HEK293T (cell line): ENCODE measurements around the gene TXNDC8.

Source experiments
- CTCF ChIA-PET: fragments of 350-600 bp; formaldehyde crosslinking; extraction: SDS; loops from one replicate; lab custom pipeline; 2021; ENCODE audit warnings: antibody characterized with exemption, inconsistent platforms; lab: Yijun Ruan, JAX
- POLR2A ChIA-PET: fragments of 350-600 bp; formaldehyde crosslinking; extraction: SDS; loops from one replicate; lab custom pipeline; 2020; ENCODE audit warnings: antibody characterized with exemption, inconsistent platforms; lab: Yijun Ruan, JAX
- DNase-seq: peaks from one replicate; pipeline ENCODE4 v3.0.0; 2012; ENCODE audit warnings: mixed read lengths; ENCODE audit errors: extremely low spot score
- ARNT ChIP-seq: fragments of 450-650 bp; IDR thresholded peaks from 2 replicates; pipeline ENCODE4 v1.6.1; 2017; ENCODE audit warnings: mild to moderate bottlenecking
- BHLHE40 ChIP-seq: fragments of 450-650 bp; IDR thresholded peaks from 2 replicates; pipeline ENCODE4 v1.6.1; 2016; ENCODE audit warnings: mild to moderate bottlenecking, moderate library complexity, borderline replicate concordance
- CTBP1 ChIP-seq: fragments of 450-650 bp; IDR thresholded peaks from 2 replicates; pipeline ENCODE4 v1.6.1; 2016; ENCODE audit warnings: borderline replicate concordance
- ELF4 ChIP-seq: fragments of 450-650 bp; IDR thresholded peaks from 2 replicates; pipeline ENCODE4 v1.6.1; 2017; ENCODE audit warnings: antibody characterized with exemption
- FOXA1 ChIP-seq: fragments of 450-650 bp; IDR thresholded peaks from 2 replicates; pipeline ENCODE4 v1.6.1; 2016; ENCODE audit warnings: mild to moderate bottlenecking
- FOXK2 ChIP-seq: fragments of 450-650 bp; IDR thresholded peaks from 2 replicates; pipeline ENCODE4 v1.6.1; 2016; ENCODE audit warnings: mild to moderate bottlenecking
- FOXM1 ChIP-seq: fragments of 450-650 bp; IDR thresholded peaks from 2 replicates; pipeline ENCODE4 v1.6.1; 2017; ENCODE audit warnings: mild to moderate bottlenecking, borderline replicate concordance
- HDGF ChIP-seq: fragments of 450-650 bp; IDR thresholded peaks from 2 replicates; pipeline ENCODE4 v1.6.1; 2017; ENCODE audit warnings: antibody characterized with exemption, borderline replicate concordance
- L3MBTL2 ChIP-seq: fragments of 450-650 bp; conservative IDR thresholded peaks from 2 replicates; pipeline ENCODE4 v1.6.1; 2016; ENCODE audit warnings: mild to moderate bottlenecking
- LEF1 ChIP-seq: fragments of 450-650 bp; IDR thresholded peaks from 2 replicates; pipeline ENCODE4 v1.6.1; 2017; ENCODE audit warnings: mild to moderate bottlenecking, borderline replicate concordance
- NFRKB ChIP-seq: fragments of 450-650 bp; IDR thresholded peaks from 2 replicates; pipeline ENCODE4 v1.6.1; 2016; ENCODE audit warnings: mild to moderate bottlenecking, moderate library complexity
- PKNOX1 ChIP-seq: fragments of 450-650 bp; IDR thresholded peaks from 2 replicates; pipeline ENCODE4 v1.6.1; 2016
- SP1 ChIP-seq: fragments of 450-650 bp; IDR thresholded peaks from 2 replicates; pipeline ENCODE4 v1.6.1; 2017
- SUZ12 ChIP-seq: fragments of 450-650 bp; IDR thresholded peaks from 2 replicates; pipeline ENCODE4 v1.6.1; 2016; ENCODE audit warnings: mild to moderate bottlenecking
- TARDBP ChIP-seq: fragments of 450-650 bp; IDR thresholded peaks from 2 replicates; pipeline ENCODE4 v1.6.1; 2016
- ZNF384 ChIP-seq: fragments of 450-650 bp; IDR thresholded peaks from 2 replicates; pipeline ENCODE4 v1.6.1; 2016

The TXNDC8 gene

GRCh38 chr9:110330484-110331105 is 7.1 kb downstream of the TXNDC8 start:
- ChIA-PET CTCF (no interaction called here), POLR2A (no interaction called here)
- no peak for DNase-seq
- TF ChIP-seq CTBP1 (no peak), NFRKB (no peak), FOXK2 (no peak), ARNT (no peak), L3MBTL2 (no peak), ZNF384 (no peak), SUZ12 (no peak), FOXM1 (no peak), PKNOX1 (no peak), ELF4 (no peak), LEF1 (no peak), BHLHE40 (no peak)

GRCh38 chr9:110329639-110330230 is 7.9 kb downstream of the TXNDC8 start:
- no peak for DNase-seq
- POLR2A ChIA-PET: no interaction called here
- CTCF ChIA-PET: no interaction called here
- no peak for TF ChIP-seq FOXM1
- no peak for TF ChIP-seq ZNF384
- no peak for TF ChIP-seq NFRKB
- no peak for TF ChIP-seq FOXA1
- no peak for TF ChIP-seq BHLHE40
- no peak for TF ChIP-seq L3MBTL2
- no peak for TF ChIP-seq SP1
- TF ChIP-seq CTBP1: no peak
- no peak for TF ChIP-seq TARDBP
- TF ChIP-seq LEF1: no peak
- TF ChIP-seq HDGF: no peak
- no peak for TF ChIP-seq SUZ12
- TF ChIP-seq ELF4: no peak
- no peak for TF ChIP-seq FOXK2
- TF ChIP-seq PKNOX1: no peak
- no peak for TF ChIP-seq ARNT

- CTCF ChIA-PET: no interaction called here
- TF ChIP-seq L3MBTL2 (no peak), FOXK2 (no peak), ARNT (no peak)
- POLR2A ChIA-PET: no interaction called here
- no peak for DNase-seq
Measured at GRCh38 chr9:110328763-110329162, 8.9 kb downstream of the TXNDC8 start.

- ChIA-PET CTCF (no interaction called here), POLR2A (no interaction called here)
- no peak for DNase-seq
- TF ChIP-seq L3MBTL2 (no peak), TARDBP (no peak), FOXM1 (no peak), SP1 (no peak), SUZ12 (no peak), ZNF384 (no peak), ELF4 (no peak), PKNOX1 (no peak), FOXK2 (no peak)
Measured at GRCh38 chr9:110327716-110328115, 9.9 kb downstream of the TXNDC8 start.

- POLR2A ChIA-PET: no interaction called here
- no peak for DNase-seq
- TF ChIP-seq ARNT (no peak), NFRKB (no peak), ZNF384 (no peak), ELF4 (no peak), SP1 (no peak), FOXA1 (no peak), L3MBTL2 (no peak), FOXK2 (no peak), LEF1 (no peak), FOXM1 (no peak), TARDBP (no peak), SUZ12 (no peak), BHLHE40 (no peak), HDGF (no peak), CTBP1 (no peak), PKNOX1 (no peak)
- CTCF ChIA-PET: interaction anchor here (0.6 kb wide), 1 partner anchor 31 kb away, joined by 3 read pairs; no protein-coding TSS in a partner anchor
Measured at GRCh38 chr9:110323818-110324217, 13.8 kb downstream of the TXNDC8 start.
